GM19240 (cell line): ENCODE data around the gene PITPNM2.

ENCODE experiments used
- DNase-seq: peaks from one replicate; pipeline ENCODE4 v3.0.0; 2011; ENCODE audit warnings: low spot score; ENCODE audit not compliant: insufficient read length

Gene PITPNM2

GRCh38 chr12:123143736-123144461, 7.0 kb downstream of the PITPNM2 start:
- DNase-seq: no peak

- DNase-seq: no peak
Measured at GRCh38 chr12:123142921-123143735, 7.8 kb downstream of the PITPNM2 start.

GRCh38 chr12:123142518-123142840, 8.4 kb downstream of the PITPNM2 start:
- no peak for DNase-seq

GRCh38 chr12:123141615-123142517, 9.0 kb downstream of the PITPNM2 start:
- DNase-seq: no peak

GRCh38 chr12:123140676-123141614, 9.9 kb downstream of the PITPNM2 start:
- DNase-seq: no peak

GRCh38 chr12:123139926-123140675, 10.8 kb downstream of the PITPNM2 start:
- no peak for DNase-seq

- DNase-seq: no peak
Measured at GRCh38 chr12:123135688-123136087, 15.2 kb downstream of the PITPNM2 start.

GRCh38 chr12:123134826-123135225, 16.1 kb downstream of the PITPNM2 start:
- DNase-seq: no peak

- DNase-seq: no peak
Measured at GRCh38 chr12:123134271-123134671, 16.6 kb downstream of the PITPNM2 start.

GRCh38 chr12:123133701-123134100, 17.2 kb downstream of the PITPNM2 start:
- DNase-seq: no peak

- no peak for DNase-seq
Measured at GRCh38 chr12:123132951-123133619, 17.8 kb downstream of the PITPNM2 start.

- DNase-seq: no peak
Measured at GRCh38 chr12:123131879-123132402, 18.9 kb downstream of the PITPNM2 start.

- DNase-seq: no peak
Measured at GRCh38 chr12:123131291-123131832, 19.5 kb downstream of the PITPNM2 start.

GRCh38 chr12:123129621-123130020, 21.3 kb downstream of the PITPNM2 start:
- no peak for DNase-seq

GRCh38 chr12:123127182-123127495, 23.8 kb downstream of the PITPNM2 start:
- no peak for DNase-seq

- DNase-seq: no peak
Measured at GRCh38 chr12:123126294-123127181, 24.4 kb downstream of the PITPNM2 start.

- no peak for DNase-seq
Measured at GRCh38 chr12:123122626-123123025, 28.3 kb downstream of the PITPNM2 start.

GRCh38 chr12:123121670-123122069, 29.2 kb downstream of the PITPNM2 start:
- no peak for DNase-seq
